GM18951 (cell line): Measurements from ENCODE around the gene ACLY.
"Not testable (repeated sequence)": the region's sequence is repeated elsewhere in the genome, so short reads cannot be mapped to it uniquely, and the experiment has no call there.

Experiments
- POLR2A ChIP-seq: IDR thresholded peaks from 4 replicates; pipeline ENCODE4 v1.6.1; 2011; ENCODE audit warnings: mild to moderate bottlenecking; ENCODE audit not compliant: insufficient read length, insufficient read depth; ENCODE audit errors: extremely low read depth
- in situ Hi-C: fragments of 300-500 bp; cut with MboI; formaldehyde crosslinking; loops from one replicate; pipeline ENCODE4 v1.12.0; 2022; ENCODE audit warnings: low sequenced_read_pairs, mixed read lengths, inconsistent platforms; ENCODE audit not compliant: unreplicated experiment

The ACLY gene

DNA sequence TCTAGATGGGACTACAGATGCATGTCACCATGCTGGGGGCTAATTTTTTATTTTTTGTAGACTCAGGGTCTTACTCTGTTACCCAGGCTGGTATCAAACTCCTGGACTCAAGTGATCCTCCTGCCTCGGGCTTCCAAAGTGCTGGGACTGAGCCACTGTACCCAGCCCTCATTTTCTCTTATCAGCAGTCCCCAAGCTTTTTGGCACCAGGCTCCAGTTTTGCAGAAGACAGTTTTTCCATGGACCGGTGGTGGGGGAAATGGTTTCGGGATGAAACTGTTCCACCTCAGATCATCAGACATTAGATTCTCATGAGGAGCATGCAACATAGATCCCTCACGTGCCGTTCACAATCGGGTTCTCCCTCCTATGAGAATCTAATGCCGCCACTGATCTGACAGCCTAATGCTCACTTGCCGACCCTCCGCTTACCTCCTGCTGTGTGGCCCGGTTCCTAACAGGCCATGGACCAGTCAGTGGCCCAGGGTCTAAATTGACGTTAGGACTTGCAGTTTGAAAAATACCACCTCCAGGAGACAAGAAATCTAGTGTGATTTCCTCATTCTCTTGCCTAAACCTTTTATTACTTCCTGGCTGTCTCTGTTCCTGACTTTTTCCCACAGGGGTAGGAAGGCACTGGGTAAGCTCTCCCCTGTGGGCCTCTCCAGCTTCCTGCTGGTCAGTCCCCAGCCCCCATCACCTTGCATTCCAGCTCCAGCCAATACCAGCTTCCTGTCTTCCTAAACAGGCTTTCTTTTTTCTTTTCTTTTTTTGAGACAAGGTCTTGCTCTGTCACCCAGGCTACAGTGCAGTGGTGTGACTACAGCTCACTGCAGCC is 38.5 kb upstream of the ACLY start:
- in situ Hi-C loops, result no loop called here

GRCh38 chr17:41956522-41956921 is 37.8 kb upstream of the ACLY start:
- in situ Hi-C loops, result no loop called here
- TF ChIP-seq POLR2A, result no peak

More for the DNA sequence above, 38.5 kb upstream of the ACLY start:
- no peak for TF ChIP-seq POLR2A

GRCh38 chr17:41948762-41949460 is 30.2 kb upstream of the ACLY start:
- no peak for TF ChIP-seq POLR2A
- in situ Hi-C loops, result no loop called here

DNA sequence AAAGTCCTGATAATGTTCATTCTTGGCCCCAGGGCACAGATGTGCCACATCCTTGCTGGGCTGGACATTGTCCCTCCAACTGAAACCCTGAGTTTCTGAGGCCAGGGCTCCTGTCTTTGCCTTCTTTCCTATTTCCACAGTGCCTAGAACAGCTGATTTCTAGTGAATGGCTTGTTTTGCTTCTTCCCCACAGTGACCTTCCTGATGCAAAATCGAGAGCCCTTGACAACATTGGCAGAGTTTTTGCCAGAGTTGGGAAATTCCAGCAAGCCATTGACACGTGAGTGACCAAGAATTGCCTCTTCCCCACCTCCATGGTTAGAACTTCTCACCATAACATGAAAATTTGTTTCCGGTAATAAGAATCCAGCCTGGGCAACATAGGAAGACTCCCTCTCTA is 26.2 kb upstream of the ACLY start:
- in situ Hi-C loops, result no loop called here
- TF ChIP-seq POLR2A, result no peak

DNA sequence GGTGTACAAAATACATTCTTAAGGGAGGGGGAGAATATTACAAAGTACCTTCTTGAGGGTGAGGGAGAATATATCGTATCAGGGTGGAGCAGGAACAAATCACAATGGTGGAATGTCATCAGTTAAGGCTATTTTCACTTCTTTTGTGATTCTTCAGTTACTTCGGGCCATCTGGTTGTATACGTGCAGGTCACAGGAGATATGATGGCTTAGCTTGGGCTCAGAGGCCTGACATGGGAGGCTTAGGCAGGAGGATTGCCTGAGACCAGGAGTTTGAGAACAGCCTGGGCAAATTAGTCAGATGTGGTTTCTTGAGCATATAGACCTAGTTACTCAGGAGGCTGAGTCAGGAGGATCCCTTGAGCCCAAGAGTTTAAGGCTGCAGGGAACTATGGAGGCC is 24.7 kb upstream of the ACLY start:
- in situ Hi-C loops, result no loop called here

GRCh38 chr17:41942626-41943373 is 24.0 kb upstream of the ACLY start:
- no peak for TF ChIP-seq POLR2A
- in situ Hi-C loops, result no loop called here

More for the DNA sequence above, 24.7 kb upstream of the ACLY start:
- no peak for TF ChIP-seq POLR2A

- in situ Hi-C loops, result no loop called here
Measured at GRCh38 chr17:41941168-41941567, 22.4 kb upstream of the ACLY start.

GRCh38 chr17:41939693-41940090 is 20.9 kb upstream of the ACLY start:
- in situ Hi-C loops, result no loop called here

More at GRCh38 chr17:41941168-41941567, 22.4 kb upstream of the ACLY start:
- TF ChIP-seq POLR2A, result no peak

GRCh38 chr17:41939044-41939692 is 20.4 kb upstream of the ACLY start:
- in situ Hi-C loops, result no loop called here
- no peak for TF ChIP-seq POLR2A

More at GRCh38 chr17:41939693-41940090, 20.9 kb upstream of the ACLY start:
- TF ChIP-seq POLR2A, result no peak

DNA sequence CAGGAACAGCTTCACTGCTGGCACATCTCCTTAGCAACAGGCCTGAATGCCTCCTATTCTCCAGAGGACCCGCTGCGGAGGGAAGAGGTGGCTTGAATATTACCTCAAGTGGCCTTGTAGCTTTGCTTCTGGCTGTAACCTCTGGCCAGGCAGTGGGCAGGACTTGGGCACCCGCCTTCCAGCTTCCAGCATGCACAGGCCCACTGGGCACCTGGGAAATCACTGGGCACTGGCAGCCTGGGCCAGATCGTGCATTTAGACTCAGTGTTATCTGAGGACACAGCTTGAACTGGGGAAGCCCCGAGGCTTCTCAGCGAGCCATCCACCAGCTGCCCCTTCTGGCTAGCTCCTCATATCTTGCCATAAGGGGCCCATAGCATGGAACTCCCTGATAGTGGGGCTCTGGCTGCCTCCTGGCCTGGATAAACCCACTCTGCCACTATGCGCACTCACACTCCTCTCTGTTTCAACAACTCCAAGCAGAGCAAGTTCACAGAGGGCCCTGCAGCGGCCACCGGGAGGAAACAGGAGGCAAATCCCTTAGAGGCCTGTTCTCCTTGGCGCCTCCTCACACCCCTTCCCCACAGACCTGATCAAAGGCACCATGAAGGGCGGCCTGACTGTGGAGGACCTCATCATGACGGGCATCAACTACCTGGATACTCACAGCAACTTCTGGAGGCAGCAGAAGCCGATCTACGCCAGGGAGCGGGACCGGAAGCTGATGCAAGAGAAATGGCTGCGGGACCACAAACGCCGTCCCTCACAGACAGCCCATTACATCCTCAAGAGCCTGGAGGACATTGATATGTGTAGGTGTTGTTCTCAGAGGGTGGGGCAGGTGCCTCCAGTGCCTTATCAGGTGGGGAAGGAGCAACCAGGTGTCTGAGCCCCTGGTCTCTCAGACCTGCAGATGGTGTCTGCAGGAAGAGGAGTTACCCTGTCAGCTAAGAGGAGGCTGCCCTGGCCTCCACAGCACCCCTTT is 19.5 kb upstream of the ACLY start:
- no peak for TF ChIP-seq POLR2A
- in situ Hi-C loops, result no loop called here

DNA sequence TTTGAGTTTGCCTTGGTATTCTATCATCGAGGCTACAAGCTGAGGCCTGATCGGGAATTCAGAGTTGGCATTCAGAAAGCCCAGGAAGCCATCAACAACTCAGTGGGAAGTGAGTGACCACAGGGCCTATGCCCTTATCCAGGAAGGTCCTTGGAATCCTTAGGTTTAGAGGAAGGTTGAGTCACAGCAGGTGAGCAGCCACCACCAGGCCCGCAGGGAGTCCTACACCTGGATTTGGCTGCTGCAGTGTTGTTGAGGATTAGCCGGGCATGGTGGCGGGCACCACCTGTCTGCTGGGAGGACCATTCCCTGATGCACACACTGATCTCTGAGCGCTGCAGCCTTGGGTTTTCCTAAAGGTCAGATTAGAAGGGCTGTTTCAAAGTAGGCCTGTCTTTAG is 16.9 kb upstream of the ACLY start:
- no peak for TF ChIP-seq POLR2A
- in situ Hi-C loops, result no loop called here

- in situ Hi-C loops, result no loop called here
Measured at GRCh38 chr17:41932816-41933389, 14.2 kb upstream of the ACLY start.

GRCh38 chr17:41931715-41932114 is 13.0 kb upstream of the ACLY start:
- in situ Hi-C loops, result not testable (repeated sequence)

More at GRCh38 chr17:41932816-41933389, 14.2 kb upstream of the ACLY start:
- no peak for TF ChIP-seq POLR2A

DNA sequence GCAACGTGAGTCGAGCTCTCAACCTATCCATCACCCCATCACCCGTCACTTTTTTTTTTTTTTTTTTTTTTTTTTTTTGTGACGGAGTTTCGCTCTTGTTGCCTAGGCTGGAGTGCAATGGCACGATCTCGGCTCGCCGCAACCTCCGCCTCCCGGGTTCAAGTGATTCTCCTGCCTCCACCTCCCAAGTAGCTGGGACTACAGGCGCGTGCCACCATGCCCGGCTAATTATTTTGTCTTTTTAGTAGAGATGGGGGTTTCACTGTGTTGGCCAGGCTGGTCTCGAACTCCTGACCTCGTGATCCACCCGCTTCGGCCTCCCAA is 12.0 kb upstream of the ACLY start:
- in situ Hi-C loops, result not testable (repeated sequence)
